ENCODE results near the gene SMARCD2. TPM values are rescaled to one million over a fixed set of nuclear protein-coding genes. Genes with fewer than 3 reads are reported as not detected.
"Not testable (repeated sequence)": the region's sequence is repeated elsewhere in the genome, so short reads cannot be mapped to it uniquely, and the experiment has no call there.

The SMARCD2 gene
- total RNA-seq, 2 experiments from 2014 or later, result 120 to 136 TPM

GRCh38 chr17:63869491-63870291 is 27.2 kb upstream of the SMARCD2 start:
- H3K4me1 ChIP-seq (ENCODE audit: insufficient read depth, low read length, poor library complexity, severe bottlenecking); CTCF ChIA-PET (ENCODE audit: unreplicated experiment); H3K9me3 ChIP-seq (ENCODE audit: low read length); intact Hi-C loops (cut with micrococcal nuclease; ENCODE audit: unreplicated experiment); POLR2A ChIA-PET; H3K4me2 ChIP-seq (ENCODE audit: low read length); H3K9me2 ChIP-seq (ENCODE audit: insufficient read depth, low read length); H3K27ac ChIP-seq (ENCODE audit: low read depth, low read length, poor library complexity, severe bottlenecking); H3K4me3 ChIP-seq (ENCODE audit: low read depth, low read length, poor library complexity, severe bottlenecking); H3K36me3 ChIP-seq (ENCODE audit: insufficient read depth, low read length); H2AFZ ChIP-seq (ENCODE audit: low read length); DNase-seq (ENCODE audit: low spot score); H3K79me2 ChIP-seq (ENCODE audit: insufficient read depth, low read depth, low read length); BruUV-seq (replicated peaks); H4K20me1 ChIP-seq (ENCODE audit: insufficient read depth, low read length): not testable (repeated sequence)
- TF ChIP-seq, protein P1, sequence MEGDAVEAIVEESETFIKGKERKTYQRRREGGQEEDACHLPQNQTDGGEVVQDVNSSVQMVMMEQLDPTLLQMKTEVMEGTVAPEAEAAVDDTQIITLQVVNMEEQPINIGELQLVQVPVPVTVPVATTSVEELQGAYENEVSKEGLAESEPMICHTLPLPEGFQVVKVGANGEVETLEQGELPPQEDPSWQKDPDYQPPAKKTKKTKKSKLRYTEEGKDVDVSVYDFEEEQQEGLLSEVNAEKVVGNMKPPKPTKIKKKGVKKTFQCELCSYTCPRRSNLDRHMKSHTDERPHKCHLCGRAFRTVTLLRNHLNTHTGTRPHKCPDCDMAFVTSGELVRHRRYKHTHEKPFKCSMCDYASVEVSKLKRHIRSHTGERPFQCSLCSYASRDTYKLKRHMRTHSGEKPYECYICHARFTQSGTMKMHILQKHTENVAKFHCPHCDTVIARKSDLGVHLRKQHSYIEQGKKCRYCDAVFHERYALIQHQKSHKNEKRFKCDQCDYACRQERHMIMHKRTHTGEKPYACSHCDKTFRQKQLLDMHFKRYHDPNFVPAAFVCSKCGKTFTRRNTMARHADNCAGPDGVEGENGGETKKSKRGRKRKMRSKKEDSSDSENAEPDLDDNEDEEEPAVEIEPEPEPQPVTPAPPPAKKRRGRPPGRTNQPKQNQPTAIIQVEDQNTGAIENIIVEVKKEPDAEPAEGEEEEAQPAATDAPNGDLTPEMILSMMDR (conservative IDR thresholded peaks at IDR 0.05; ENCODE audit: low read length), result peak; percentile 52

GRCh38 chr17:63866625-63867024 is 24.1 kb upstream of the SMARCD2 start:
- CTCF ChIA-PET (ENCODE audit: unreplicated experiment), result interaction anchor here (1.6 kb wide), 1 partner anchor 18 kb away, joined by 4 read pairs; no protein-coding TSS in a partner anchor
- H3K9me3 ChIP-seq (ENCODE audit: low read length); H3K79me2 ChIP-seq (ENCODE audit: insufficient read depth, low read depth, low read length); H4K20me1 ChIP-seq (ENCODE audit: insufficient read depth, low read length); H3K36me3 ChIP-seq (ENCODE audit: insufficient read depth, low read length); H3K4me3 ChIP-seq (ENCODE audit: low read depth, low read length, poor library complexity, severe bottlenecking); H3K9me2 ChIP-seq (ENCODE audit: insufficient read depth, low read length); H3K4me2 ChIP-seq (ENCODE audit: low read length); POLR2A ChIA-PET; H3K4me1 ChIP-seq (ENCODE audit: insufficient read depth, low read length, poor library complexity, severe bottlenecking); BruUV-seq (replicated peaks); H3K27ac ChIP-seq (ENCODE audit: low read depth, low read length, poor library complexity, severe bottlenecking); intact Hi-C loops (cut with micrococcal nuclease; ENCODE audit: unreplicated experiment): not testable (repeated sequence)
- H2AFZ ChIP-seq (ENCODE audit: low read length), result peak overlapping the region; percentile 39; the same call in 1 of the 2 replicates
- DNase-seq (ENCODE audit: low spot score), result peak; percentile 31

DNA sequence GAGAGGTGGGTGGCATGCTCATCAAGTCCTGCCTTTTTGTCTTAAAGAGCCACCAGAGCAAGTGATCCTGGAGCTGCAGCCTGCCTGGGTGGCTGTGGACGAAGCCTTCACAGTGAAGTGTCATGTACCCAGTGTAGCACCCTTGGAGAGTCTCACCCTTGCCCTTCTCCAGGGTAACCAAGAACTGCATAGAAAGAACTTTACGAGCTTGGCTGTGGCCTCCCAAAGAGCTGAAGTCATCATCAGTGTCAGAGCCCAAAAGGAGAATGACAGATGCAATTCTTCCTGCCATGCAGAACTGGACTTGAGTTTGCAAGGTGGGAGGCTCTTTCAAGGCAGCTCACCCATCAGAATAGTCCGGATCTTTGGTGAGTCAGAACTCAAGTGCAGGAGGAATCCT is 16.8 kb upstream of the SMARCD2 start:
- Histone ChIP-seq H3K4me3 (ENCODE audit: low read depth, low read length, poor library complexity, severe bottlenecking) (no peak overlapping the region), H3K4me2 (ENCODE audit: low read length) (no peak overlapping the region), H3K27ac (ENCODE audit: low read depth, low read length, poor library complexity, severe bottlenecking) (no peak overlapping the region), H4K20me1 (ENCODE audit: insufficient read depth, low read length) (no peaks in the 10 kb centered on the region), H3K36me3 (ENCODE audit: insufficient read depth, low read length) (no peaks in the 10 kb centered on the region), H2AFZ (ENCODE audit: low read length) (no peak overlapping the region), H3K9me3 (ENCODE audit: low read length) (no peaks in the 10 kb centered on the region), H3K9me2 (ENCODE audit: insufficient read depth, low read length) (no peaks in the 10 kb centered on the region), H3K4me1 (ENCODE audit: insufficient read depth, low read length, poor library complexity, severe bottlenecking) (no peaks in the 10 kb centered on the region), H3K79me2 (ENCODE audit: insufficient read depth, low read depth, low read length) (no peaks in the 10 kb centered on the region)
- no peak for TF ChIP-seq EZH2phosphoT487 (IDR thresholded peaks at IDR 0.05; ENCODE audit: borderline replicate concordance, low read depth, low read length)
- TF ChIP-seq, protein P1 (conservative IDR thresholded peaks at IDR 0.05; ENCODE audit: low read length), result no peak
- ChIA-PET CTCF (ENCODE audit: unreplicated experiment) (no interaction called here), POLR2A (no interaction called here)
- DNase-seq (ENCODE audit: low spot score), result no peak
- BruUV-seq (replicated peaks), result no TSS peak
- intact Hi-C loops (cut with micrococcal nuclease; ENCODE audit: unreplicated experiment), result no loop called here

DNA sequence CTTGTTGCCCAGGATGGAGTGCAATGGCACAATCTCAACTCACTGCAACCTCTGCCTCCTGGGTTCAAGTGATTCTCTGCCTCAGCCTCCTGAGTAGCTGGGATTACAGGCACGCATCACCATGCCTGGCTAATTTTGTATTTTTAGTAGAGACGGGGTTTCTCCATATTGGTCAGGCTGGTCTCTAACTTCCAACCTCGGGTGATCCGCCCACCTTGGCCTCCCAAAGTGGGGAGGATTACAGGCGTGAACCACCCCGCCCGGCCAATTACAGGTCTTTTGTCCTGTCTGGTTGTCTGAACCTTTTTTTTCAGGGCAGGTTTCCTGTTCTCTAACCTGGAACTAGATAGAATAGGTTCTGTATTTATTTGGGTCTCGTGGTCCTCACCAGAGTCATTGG is 13.9 kb upstream of the SMARCD2 start:
- POLR2A ChIA-PET, result interaction anchor here (0.6 to 0.7 kb wide), 2 partner anchors 181 to 304 kb away, joined by 3 read pairs; no protein-coding TSS in a partner anchor
- H3K9me2 ChIP-seq (ENCODE audit: insufficient read depth, low read length); intact Hi-C loops (cut with micrococcal nuclease; ENCODE audit: unreplicated experiment); H3K9me3 ChIP-seq (ENCODE audit: low read length); H3K4me3 ChIP-seq (ENCODE audit: low read depth, low read length, poor library complexity, severe bottlenecking); H3K79me2 ChIP-seq (ENCODE audit: insufficient read depth, low read depth, low read length); H3K27ac ChIP-seq (ENCODE audit: low read depth, low read length, poor library complexity, severe bottlenecking); H3K4me2 ChIP-seq (ENCODE audit: low read length); H3K4me1 ChIP-seq (ENCODE audit: insufficient read depth, low read length, poor library complexity, severe bottlenecking); BruUV-seq (replicated peaks); CTCF ChIA-PET (ENCODE audit: unreplicated experiment); H2AFZ ChIP-seq (ENCODE audit: low read length); H3K36me3 ChIP-seq (ENCODE audit: insufficient read depth, low read length); DNase-seq (ENCODE audit: low spot score); H4K20me1 ChIP-seq (ENCODE audit: insufficient read depth, low read length): not testable (repeated sequence)

Measured in OCI-LY7 (cell line).